ENCODE data around the gene KCNQ4.

- no peak for TF ChIP-seq CTCF (IDR thresholded peaks at IDR 0.05; ENCODE audit: insufficient read depth, low read length)
- TF ChIP-seq POLR2AphosphoS5 (IDR thresholded peaks at IDR 0.05; ENCODE audit: low read depth), result no peak
Observed at GRCh38 chr1:40789342-40789598, 5.7 kb downstream of the KCNQ4 start.
